ENCODE measurements around the gene ARNT2.

- no peak for TF ChIP-seq CTCF (conservative IDR thresholded peaks at IDR 0.05; ENCODE audit: low read length)
- no peak for TF ChIP-seq EZH2phosphoT487 (IDR thresholded peaks at IDR 0.05; ENCODE audit: borderline replicate concordance, low read depth, low read length)
Observed at GRCh38 chr15:80580106-80580505, 175.9 kb downstream of the ARNT2 start.

Data from OCI-LY7 (cell line).